Measurements from ENCODE around the gene GGCT.

GGCT gene

DNA sequence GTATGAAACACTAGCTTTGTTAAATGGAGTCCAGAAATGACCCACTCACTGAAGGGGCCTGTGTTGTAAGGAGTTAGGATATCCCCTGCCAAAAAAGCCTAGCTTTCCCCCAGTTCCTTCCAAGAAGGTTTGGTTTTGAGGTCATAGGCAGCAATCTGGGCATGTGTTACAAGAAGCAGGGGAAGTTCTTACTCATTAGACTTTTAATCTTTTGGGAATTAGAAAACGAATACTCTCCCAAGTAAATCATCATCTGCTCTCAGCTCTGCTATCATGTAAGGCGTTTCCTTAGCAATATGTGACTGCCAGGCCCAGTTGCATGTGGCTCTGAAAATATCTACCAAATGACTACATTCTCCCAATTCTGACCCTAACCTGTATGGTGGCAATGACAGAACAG lies 29.7 kb downstream of the GGCT start:
- Histone ChIP-seq H3K9me3 (ENCODE audit: control insufficient read depth, insufficient read depth, low read depth, low read length) (no peaks in the 10 kb centered on the region), H3K36me3 (ENCODE audit: control insufficient read depth in 2 of 2, insufficient read depth in 1 of 2, low read length in 2 of 2) (peaks cover 0 to 4% of the 10 kb centered on the region in 2 experiments; a peak in 1 of 3 replicates), H3K27ac (ENCODE audit: extremely low read depth, low read depth, low read length) (no peak overlapping the region), H3K4me1 (ENCODE audit: control insufficient read depth, insufficient read depth, low read length) (no peaks in the 10 kb centered on the region; the same call in 1 of the 2 replicates), H3K4me3 (ENCODE audit: low read depth, low read length) (no peak overlapping the region)
- CTCF ChIA-PET, result no interaction called here
- TF ChIP-seq ZNF157 (tag by site-specific recombination; IDR thresholded peaks at IDR 0.05), result no peak
- TF ChIP-seq ZNF558 (tag by site-specific recombination; IDR thresholded peaks at IDR 0.05), result no peak
- TF ChIP-seq ATF2 (tag by site-specific recombination; IDR thresholded peaks at IDR 0.05; ENCODE audit: low read depth), result no peak
- no peak for TF ChIP-seq YY1 (tag by site-specific recombination; IDR thresholded peaks at IDR 0.05)
- TF ChIP-seq ZNF626 (tag by site-specific recombination; IDR thresholded peaks at IDR 0.05), result no peak
- no peak for TF ChIP-seq ZNF664 (tag by site-specific recombination; IDR thresholded peaks at IDR 0.05)
- TF ChIP-seq, protein P1, sequence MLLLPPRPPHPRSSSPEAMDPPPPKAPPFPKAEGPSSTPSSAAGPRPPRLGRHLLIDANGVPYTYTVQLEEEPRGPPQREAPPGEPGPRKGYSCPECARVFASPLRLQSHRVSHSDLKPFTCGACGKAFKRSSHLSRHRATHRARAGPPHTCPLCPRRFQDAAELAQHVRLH (tag by site-specific recombination; IDR thresholded peaks at IDR 0.05), result no peak
- TF ChIP-seq ZNF521 (tag by site-specific recombination; IDR thresholded peaks at IDR 0.05), result no peak
- TF ChIP-seq ZNF596 (tag by site-specific recombination; IDR thresholded peaks at IDR 0.05), result no peak
- no peak for TF ChIP-seq KLF9 (tag by site-specific recombination; IDR thresholded peaks at IDR 0.05; ENCODE audit: low read depth)
- no peak for TF ChIP-seq BCL11A (tag by site-specific recombination; IDR thresholded peaks at IDR 0.05; ENCODE audit: low read depth)
- TF ChIP-seq SALL2 (tag by site-specific recombination; IDR thresholded peaks at IDR 0.05; ENCODE audit: borderline replicate concordance), result no peak
- no peak for TF ChIP-seq ZNF510 (tag by site-specific recombination; IDR thresholded peaks at IDR 0.05; ENCODE audit: insufficient replicate concordance)
- no peak for TF ChIP-seq GLIS2 (tag by site-specific recombination; IDR thresholded peaks at IDR 0.05)
- TF ChIP-seq ZNF2 (tag by site-specific recombination; IDR thresholded peaks at IDR 0.05), result no peak
- TF ChIP-seq ZEB2 (tag by site-specific recombination; IDR thresholded peaks at IDR 0.05), result no peak
- no peak for TF ChIP-seq HOXA7 (CRISPR knock-in tag; IDR thresholded peaks at IDR 0.05; ENCODE audit: borderline replicate concordance)
- TF ChIP-seq PRDM6 (tag by site-specific recombination; IDR thresholded peaks at IDR 0.05), result no peak
- TF ChIP-seq ZNF776 (tag by site-specific recombination; IDR thresholded peaks at IDR 0.05; ENCODE audit: borderline replicate concordance), result no peak
- POLR2A ChIA-PET, result no interaction called here

DNA sequence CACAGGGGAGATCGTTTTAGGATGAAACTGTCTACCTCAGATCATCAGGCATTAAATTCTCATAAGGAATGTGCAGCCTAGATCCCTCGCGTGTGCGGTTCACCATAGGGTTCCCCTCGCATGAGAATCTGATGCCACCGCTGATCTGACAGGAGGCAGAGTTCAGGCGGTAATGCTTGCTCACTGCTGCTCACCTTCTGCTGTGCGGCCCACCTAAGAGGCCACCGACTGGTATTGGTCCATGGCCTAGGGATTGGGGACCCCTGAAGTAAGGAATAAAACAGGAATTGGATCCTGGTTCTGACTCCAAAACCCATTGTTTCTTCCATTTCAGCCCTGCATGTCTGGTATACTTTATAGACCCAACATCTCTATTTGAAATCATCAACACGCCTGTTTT lies 30.1 kb downstream of the GGCT start:
- H3K9me3 ChIP-seq (ENCODE audit: control insufficient read depth, insufficient read depth, low read depth, low read length), result no peaks in the 10 kb centered on the region
- ChIA-PET CTCF (interaction anchor here (0.5 kb wide), 1 partner anchor 37 kb away, joined by 3 read pairs; no protein-coding TSS in a partner anchor), POLR2A (no interaction called here)
- H3K4me3 ChIP-seq (ENCODE audit: low read depth, low read length), result no peak overlapping the region
- TF ChIP-seq ZNF350 (tag by site-specific recombination; IDR thresholded peaks at IDR 0.05), result no peak
- no peak for TF ChIP-seq ZNF629 (tag by site-specific recombination; IDR thresholded peaks at IDR 0.05)
- no peak for TF ChIP-seq ZNF146 (tag by site-specific recombination; IDR thresholded peaks at IDR 0.05)
- TF ChIP-seq FEZF1 (tag by site-specific recombination; IDR thresholded peaks at IDR 0.05), result no peak
- no peaks in the 10 kb centered on the region; the same call in 1 of the 2 replicates for H3K4me1 ChIP-seq (ENCODE audit: control insufficient read depth, insufficient read depth, low read length)
- H3K36me3 ChIP-seq (ENCODE audit: control insufficient read depth in 2 of 2, insufficient read depth in 1 of 2, low read length in 2 of 2), result peaks cover 0 to 4% of the 10 kb centered on the region in 2 experiments; a peak in 1 of 3 replicates
- H3K27ac ChIP-seq (ENCODE audit: extremely low read depth, low read depth, low read length), result no peak overlapping the region
